KMS-11 (cell line): ENCODE data around the gene ZNF446.

Experiments used
- H2AFZ ChIP-seq: fragments of 200-600 bp; sonication (generic); 2 replicates; pipeline ENCODE4 v1.6.1; 2016; ENCODE audit warnings: antibody characterized with exemption, mixed run types, low read depth
- H3K27ac ChIP-seq: fragments of 200-600 bp; sonication (generic); 2 replicates; pipeline ENCODE4 v1.6.1; 2016; ENCODE audit warnings: mild to moderate bottlenecking, mixed run types
- H3K27me3 ChIP-seq: fragments of 200-600 bp; sonication (generic); 2 replicates; pipeline ENCODE4 v1.6.1; 2017; ENCODE audit warnings: mild to moderate bottlenecking, low read depth, mixed run types, moderate library complexity; ENCODE audit not compliant: insufficient read depth
- H3K36me3 ChIP-seq: fragments of 200-600 bp; sonication (generic); 2 replicates; pipeline ENCODE4 v1.6.1; 2017; ENCODE audit warnings: mild to moderate bottlenecking, mixed run types; ENCODE audit not compliant: insufficient read depth
- H3K4me1 ChIP-seq: fragments of 200-600 bp; sonication (generic); 2 replicates; pipeline ENCODE4 v1.6.1; 2016; ENCODE audit warnings: mild to moderate bottlenecking, low read depth, mixed run types; ENCODE audit not compliant: poor library complexity, severe bottlenecking
- H3K4me2 ChIP-seq: fragments of 200-600 bp; sonication (generic); 2 replicates; pipeline ENCODE4 v1.7.0; 2016; ENCODE audit warnings: mild to moderate bottlenecking, mixed run types
- H3K4me3 ChIP-seq: fragments of 200-600 bp; sonication (generic); IDR thresholded peaks from 2 replicates; pipeline ENCODE4 v1.6.1; 2017; ENCODE audit warnings: low read depth, low read length, mixed read lengths; ENCODE audit not compliant: insufficient read depth
- H3K79me2 ChIP-seq: fragments of 200-600 bp; sonication (generic); 2 replicates; pipeline ENCODE4 v1.6.1; 2016; ENCODE audit warnings: low read depth, mixed run types; ENCODE audit not compliant: insufficient read depth
- H3K9ac ChIP-seq: fragments of 200-600 bp; sonication (generic); 2 replicates; pipeline ENCODE4 v1.6.1; 2016; ENCODE audit warnings: mild to moderate bottlenecking, mixed run types
- H4K20me1 ChIP-seq: fragments of 200-600 bp; sonication (generic); 2 replicates; pipeline ENCODE4 v1.6.1; 2016; ENCODE audit warnings: mild to moderate bottlenecking, mixed run types; ENCODE audit not compliant: insufficient read depth
- CTCF ChIP-seq: fragments of 200-600 bp; sonication (generic); conservative IDR thresholded peaks from 2 replicates; pipeline ENCODE4 v1.6.1; 2017; ENCODE audit warnings: low read depth, mild to moderate bottlenecking, antibody characterized with exemption, low read length, moderate library complexity, mixed read lengths

ZNF446 gene

GRCh38 chr19:58514564-58515022 is 38.4 kb downstream of the ZNF446 start:
- peaks cover 25% of the 10 kb centered on the region for H3K4me1 ChIP-seq

GRCh38 chr19:58515259-58515658 is 39.1 kb downstream of the ZNF446 start:
- no peaks in the 10 kb centered on the region for H4K20me1 ChIP-seq
- no peak overlapping the region for H3K4me3 ChIP-seq
- H2AFZ ChIP-seq, result no peak overlapping the region
- H3K4me2 ChIP-seq, result peak overlapping the region; percentile 94; the same call in 1 of the 2 replicates
- H3K36me3 ChIP-seq, result no peaks in the 10 kb centered on the region
- no peak overlapping the region for H3K27ac ChIP-seq
- no peak for TF ChIP-seq CTCF
- H3K79me2 ChIP-seq, result peaks cover 25% of the 10 kb centered on the region
- peaks cover 26% of the 10 kb centered on the region for H3K4me1 ChIP-seq
- H3K9ac ChIP-seq, result no peak overlapping the region
- no peaks in the 10 kb centered on the region for H3K27me3 ChIP-seq

More at GRCh38 chr19:58514564-58515022, 38.4 kb downstream of the ZNF446 start:
- Histone ChIP-seq H4K20me1 (no peaks in the 10 kb centered on the region), H3K4me3 (no peak overlapping the region), H2AFZ (no peak overlapping the region), H3K9ac (peak overlapping the region; percentile 80), H3K4me2 (peak overlapping the region; percentile 94), H3K27me3 (no peaks in the 10 kb centered on the region), H3K36me3 (no peaks in the 10 kb centered on the region), H3K27ac (peak overlapping the region; percentile 58), H3K79me2 (peaks cover 25% of the 10 kb centered on the region)
- TF ChIP-seq CTCF, result no peak

GRCh38 chr19:58516246-58516836 is 40.2 kb downstream of the ZNF446 start:
- no peak overlapping the region for H3K27ac ChIP-seq
- H3K36me3 ChIP-seq, result no peaks in the 10 kb centered on the region
- no peaks in the 10 kb centered on the region for H4K20me1 ChIP-seq
- H3K9ac ChIP-seq, result no peak overlapping the region
- TF ChIP-seq CTCF, result no peak
- H3K4me2 ChIP-seq, result no peak overlapping the region
- no peak overlapping the region for H2AFZ ChIP-seq
- H3K4me3 ChIP-seq, result no peak overlapping the region
- H3K27me3 ChIP-seq, result no peaks in the 10 kb centered on the region
- peaks cover 25% of the 10 kb centered on the region for H3K79me2 ChIP-seq
- H3K4me1 ChIP-seq, result peaks cover 30% of the 10 kb centered on the region

- Histone ChIP-seq H3K9ac (no peak overlapping the region), H3K79me2 (peaks cover 25% of the 10 kb centered on the region)
These were observed 41.0 kb downstream of the ZNF446 start for GRCh38 chr19:58516964-58517833.

More at GRCh38 chr19:58516964-58517833, 41.0 kb downstream of the ZNF446 start:
- no peak overlapping the region for H3K4me2 ChIP-seq
- no peak overlapping the region for H2AFZ ChIP-seq
- no peak overlapping the region for H3K4me3 ChIP-seq
- peaks cover 30% of the 10 kb centered on the region for H3K4me1 ChIP-seq
- H4K20me1 ChIP-seq, result no peaks in the 10 kb centered on the region
- H3K36me3 ChIP-seq, result no peaks in the 10 kb centered on the region
- 0 out of 2 replicates have a peak, but pooled peaks have one; percentile 14 for TF ChIP-seq CTCF
- H3K27ac ChIP-seq, result no peak overlapping the region
- no peaks in the 10 kb centered on the region for H3K27me3 ChIP-seq
